Amniotic stem cell (primary cell): ENCODE measurements around the gene GUCA2B.

ENCODE experiments used
- DNase-seq: peaks from one replicate; lab custom pipeline; 2025; lab: John Stamatoyannopoulos, UW

GUCA2B gene

GRCh38 chr1:42152907-42153600 lies at the start of gene GUCA2B:
GUCA2B (plus strand) TSS chr1:42153410; CDS start chr1:42153451, 41 bp downstream.
- DNase-seq = no peak

- DNase-seq = no peak
Measured at GRCh38 chr1:42105025-42105424, 48.2 kb upstream of the GUCA2B start.

GRCh38 chr1:42108309-42108708 lies 44.9 kb upstream of the GUCA2B start:
- no peak for DNase-seq

GRCh38 chr1:42109600-42109999 lies 43.6 kb upstream of the GUCA2B start:
- no peak for DNase-seq

- DNase-seq = no peak
Measured at GRCh38 chr1:42114229-42114628, 39.0 kb upstream of the GUCA2B start.

- no peak for DNase-seq
Measured at GRCh38 chr1:42117214-42117613, 36.0 kb upstream of the GUCA2B start.

GRCh38 chr1:42118125-42118524 lies 35.1 kb upstream of the GUCA2B start:
- no peak for DNase-seq

GRCh38 chr1:42122408-42122807 lies 30.8 kb upstream of the GUCA2B start:
- no peak for DNase-seq

- no peak for DNase-seq
Measured at GRCh38 chr1:42125552-42125951, 27.7 kb upstream of the GUCA2B start.

- DNase-seq = no peak
Measured at GRCh38 chr1:42127767-42128166, 25.4 kb upstream of the GUCA2B start.

- no peak for DNase-seq
Measured at GRCh38 chr1:42128499-42128898, 24.7 kb upstream of the GUCA2B start.

GRCh38 chr1:42128964-42129363 lies 24.2 kb upstream of the GUCA2B start:
- no peak for DNase-seq

- DNase-seq = no peak
Measured at GRCh38 chr1:42130061-42130660, 23.0 kb upstream of the GUCA2B start.

GRCh38 chr1:42133390-42133789 lies 19.8 kb upstream of the GUCA2B start:
- no peak for DNase-seq

GRCh38 chr1:42133809-42134526 lies 19.2 kb upstream of the GUCA2B start:
- DNase-seq = no peak

GRCh38 chr1:42135426-42135825 lies 17.8 kb upstream of the GUCA2B start:
- no peak for DNase-seq

GRCh38 chr1:42136466-42136865 lies 16.7 kb upstream of the GUCA2B start:
- no peak for DNase-seq

GRCh38 chr1:42137766-42138165 lies 15.4 kb upstream of the GUCA2B start:
- DNase-seq = no peak

GRCh38 chr1:42138586-42138985 lies 14.6 kb upstream of the GUCA2B start:
- DNase-seq = no peak

- DNase-seq = no peak
Measured at GRCh38 chr1:42139444-42139843, 13.8 kb upstream of the GUCA2B start.

GRCh38 chr1:42140191-42140590 lies 13.0 kb upstream of the GUCA2B start:
- DNase-seq = no peak

- DNase-seq = no peak
Measured at GRCh38 chr1:42141978-42142377, 11.2 kb upstream of the GUCA2B start.
